ENCODE measurements around the gene FASTK.

Gene FASTK

GRCh38 chr7:151118108-151119054, 37.8 kb upstream of the FASTK start:
- DNase-seq (ENCODE audit: low spot score): no peak
- in situ Hi-C loops (cut with MboI; ENCODE audit: low sequenced_read_pairs, unreplicated experiment): no loop called here
- TF ChIP-seq CTCF (IDR thresholded peaks at IDR 0.05; ENCODE audit: borderline replicate concordance, control extremely low read depth, extremely low read depth, insufficient read depth, missing control alignments): no peak

DNA sequence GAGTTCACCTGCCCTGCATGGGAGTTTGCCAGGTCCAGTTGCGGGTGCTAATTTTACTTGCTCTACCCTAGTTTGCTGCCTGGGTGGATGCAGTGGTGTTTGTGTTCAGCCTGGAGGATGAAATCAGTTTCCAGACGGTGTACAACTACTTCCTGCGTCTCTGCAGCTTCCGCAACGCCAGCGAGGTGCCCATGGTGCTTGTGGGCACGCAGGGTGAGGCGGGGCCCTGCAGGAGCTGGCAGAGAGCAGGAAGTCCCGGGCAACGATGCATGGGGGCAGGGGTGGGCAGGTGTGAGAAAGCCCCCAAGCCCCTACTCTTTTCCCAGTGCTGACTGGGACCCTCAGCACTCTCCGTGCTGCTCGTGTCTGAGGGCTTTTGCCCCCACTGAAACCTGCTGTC, 37.0 kb upstream of the FASTK start:
- TF ChIP-seq CTCF (IDR thresholded peaks at IDR 0.05; ENCODE audit: borderline replicate concordance, control extremely low read depth, extremely low read depth, insufficient read depth, missing control alignments): no peak
- in situ Hi-C loops (cut with MboI; ENCODE audit: low sequenced_read_pairs, unreplicated experiment): no loop called here
- DNase-seq (ENCODE audit: low spot score): no peak

- no peak for DNase-seq (ENCODE audit: low spot score)
- TF ChIP-seq CTCF (IDR thresholded peaks at IDR 0.05; ENCODE audit: borderline replicate concordance, control extremely low read depth, extremely low read depth, insufficient read depth, missing control alignments): no peak
- in situ Hi-C loops (cut with MboI; ENCODE audit: low sequenced_read_pairs, unreplicated experiment): no loop called here
These were observed 36.2 kb upstream of the FASTK start for GRCh38 chr7:151116603-151117440.

- in situ Hi-C loops (cut with MboI; ENCODE audit: low sequenced_read_pairs, unreplicated experiment): no loop called here
- no peak for DNase-seq (ENCODE audit: low spot score)
- TF ChIP-seq CTCF (IDR thresholded peaks at IDR 0.05; ENCODE audit: borderline replicate concordance, control extremely low read depth, extremely low read depth, insufficient read depth, missing control alignments): no peak
These were observed 35.3 kb upstream of the FASTK start for GRCh38 chr7:151115836-151116418.

DNA sequence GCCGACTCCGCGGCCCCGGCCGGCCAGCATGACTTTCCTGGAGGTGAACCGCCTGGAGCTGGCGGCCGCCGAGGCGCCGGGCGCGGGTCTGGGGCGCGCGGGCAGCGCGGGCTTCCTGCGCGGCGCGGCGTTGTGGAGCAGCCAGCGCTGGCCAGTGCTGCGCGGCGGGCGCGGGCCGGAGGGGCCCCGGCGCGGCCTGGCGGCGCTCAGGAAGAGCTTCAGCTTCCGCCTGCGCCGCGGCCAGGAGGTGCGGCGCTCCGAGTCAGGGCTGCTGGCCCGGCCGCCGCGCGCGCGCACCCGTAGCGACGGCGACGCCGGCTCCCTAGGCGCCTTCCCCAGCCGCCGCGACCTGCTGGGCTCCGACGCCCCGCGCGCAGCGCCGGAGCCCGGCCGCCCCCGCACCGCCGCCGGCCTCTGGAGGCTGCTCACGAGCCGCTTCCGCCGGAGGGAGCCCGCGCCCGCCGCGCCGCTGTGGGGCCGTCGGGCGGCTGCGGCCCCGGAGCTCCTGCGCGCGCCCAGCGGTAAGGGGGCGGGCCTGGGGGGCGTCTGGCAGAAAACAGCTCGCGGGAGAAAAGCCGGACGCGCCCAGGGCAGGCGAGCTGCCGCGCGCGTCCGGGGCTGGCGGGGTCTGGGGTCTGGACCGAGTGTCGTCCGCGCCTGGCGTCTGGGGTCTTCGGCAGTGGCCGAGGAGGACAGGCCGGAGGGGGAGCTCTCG, 34.7 kb upstream of the FASTK start:
- TF ChIP-seq CTCF (IDR thresholded peaks at IDR 0.05; ENCODE audit: borderline replicate concordance, control extremely low read depth, extremely low read depth, insufficient read depth, missing control alignments): no peak
- DNase-seq (ENCODE audit: low spot score): peak; percentile 71
- in situ Hi-C loops (cut with MboI; ENCODE audit: low sequenced_read_pairs, unreplicated experiment): no loop called here

Measured in GM13976 (cell line).